ENCODE measurements around the gene CD5L.

GRCh38 chr1:157841708-157842107 is at the start of gene CD5L:
- TF ChIP-seq ZNF232 (CRISPR knock-in tag; IDR thresholded peaks at IDR 0.05) (no peak), U2AF2 (optimal IDR thresholded peaks at IDR 0.05; ENCODE audit: low read depth, low read length) (no peak), CTBP1 (IDR thresholded peaks at IDR 0.05; ENCODE audit: borderline replicate concordance) (no peak), CREB1 (IDR thresholded peaks at IDR 0.05) (no peak), CREB1 (CRISPR knock-in tag; IDR thresholded peaks at IDR 0.05) (no peak), PHF20 (IDR thresholded peaks at IDR 0.05; ENCODE audit: partially characterized antibody) (no peak), POLR2A (conservative IDR thresholded peaks at IDR 0.05) (no peak), CTCF (IDR thresholded peaks at IDR 0.05 in 2 of 3, conservative IDR thresholded peaks at IDR 0.05 in 1 of 3; ENCODE audit: insufficient read depth in 2 of 3, low read depth in 1 of 3, low read length in 3 of 3) (no peak), SMC3 (conservative IDR thresholded peaks at IDR 0.05; ENCODE audit: insufficient read depth, low read depth, low read length) (no peak), LARP7 (IDR thresholded peaks at IDR 0.05) (no peak), SETDB1 (IDR thresholded peaks at IDR 0.05; ENCODE audit: low read length) (no peak), KAT2B (IDR thresholded peaks at IDR 0.05; ENCODE audit: low read depth, low read length) (no peak), ZNF174 (CRISPR knock-in tag; IDR thresholded peaks at IDR 0.05) (no peak)

Data from K562 (cell line).